ENCODE data around the gene CERK.

- TF ChIP-seq POLR2A (IDR thresholded peaks at IDR 0.05), result no peak
- TF ChIP-seq CTCF (IDR thresholded peaks at IDR 0.05), result no peak
- no peak for TF ChIP-seq EP300 (IDR thresholded peaks at IDR 0.05)
- TF ChIP-seq POLR2AphosphoS5 (IDR thresholded peaks at IDR 0.05), result no peak
Observed at GRCh38 chr22:46677323-46678002, 60.6 kb downstream of the CERK start.
